Nephron (organoid): ENCODE data around the gene ATP8B1.
A peak's percentile ranks its signal among the peaks of the same experiment; 100 is the strongest.

Experiments
- H3K27ac Mint-ChIP-seq, 3 experiments: 2 replicates each; pipeline ENCODE4 v1.8.0; 2020; ENCODE audit warnings: mixed read lengths in 3 of 3, mild to moderate bottlenecking in 2 of 3, moderate library complexity in 1 of 3
- H3K27me3 Mint-ChIP-seq: 2 replicates; pipeline ENCODE4 v1.8.0; 2021; ENCODE audit warnings: low read depth, mild to moderate bottlenecking, moderate library complexity, mixed read lengths
- H3K36me3 Mint-ChIP-seq: 2 replicates; pipeline ENCODE4 v1.8.0; 2020; ENCODE audit warnings: low read depth, mixed read lengths
- H3K4me1 Mint-ChIP-seq: 2 replicates; pipeline ENCODE4 v1.8.0; 2020; ENCODE audit warnings: mixed read lengths
- H3K4me3 Mint-ChIP-seq, 3 experiments: 2 replicates each; pipeline ENCODE4 v1.8.0; 2020; ENCODE audit warnings: mild to moderate bottlenecking in 3 of 3, mixed read lengths in 3 of 3, moderate library complexity in 2 of 3
- H3K9me3 Mint-ChIP-seq: 2 replicates; pipeline ENCODE4 v1.8.0; 2020; ENCODE audit warnings: mixed read lengths
- TF ChIP-seq, protein P1 (sequence below), 3 experiments: fragments of 200-600 bp; sonication (generic); IDR thresholded peaks; one replicate each; pipeline ENCODE4 v1.5.0; 2021; ENCODE audit warnings: antibody characterized with exemption in 3 of 3; ENCODE audit not compliant: unreplicated experiment in 3 of 3

The ATP8B1 gene

DNA sequence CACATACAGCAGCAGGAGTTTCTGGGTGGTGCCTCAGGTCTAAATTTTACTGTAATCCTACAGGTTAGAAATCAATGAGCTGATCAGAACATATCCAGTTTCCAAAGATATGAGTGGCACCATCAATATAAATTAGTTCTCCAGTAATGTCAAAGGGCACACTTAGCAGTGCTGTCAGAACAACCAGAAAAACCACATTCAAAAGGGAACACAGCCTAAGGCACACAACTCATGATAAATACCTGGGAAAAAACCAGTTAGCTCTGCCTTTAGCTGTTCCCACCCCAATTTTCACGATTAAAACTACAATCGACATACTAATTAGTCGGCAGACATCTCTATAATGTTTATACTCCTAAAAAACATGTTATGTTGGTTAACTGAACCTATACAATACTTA is 31.5 kb downstream of the ATP8B1 start:
- Mint-ChIP-seq H3K9me3 (no peaks in the 10 kb centered on the region), H3K4me3 (no peak overlapping the region), H3K27me3 (peaks cover 3% of the 10 kb centered on the region), H3K4me1 (peaks cover 11% of the 10 kb centered on the region), H3K27ac (peak overlapping the region in 2 of 3 experiments; percentile 7 to 63), H3K36me3 (no peaks in the 10 kb centered on the region)
- TF ChIP-seq, protein P1, sequence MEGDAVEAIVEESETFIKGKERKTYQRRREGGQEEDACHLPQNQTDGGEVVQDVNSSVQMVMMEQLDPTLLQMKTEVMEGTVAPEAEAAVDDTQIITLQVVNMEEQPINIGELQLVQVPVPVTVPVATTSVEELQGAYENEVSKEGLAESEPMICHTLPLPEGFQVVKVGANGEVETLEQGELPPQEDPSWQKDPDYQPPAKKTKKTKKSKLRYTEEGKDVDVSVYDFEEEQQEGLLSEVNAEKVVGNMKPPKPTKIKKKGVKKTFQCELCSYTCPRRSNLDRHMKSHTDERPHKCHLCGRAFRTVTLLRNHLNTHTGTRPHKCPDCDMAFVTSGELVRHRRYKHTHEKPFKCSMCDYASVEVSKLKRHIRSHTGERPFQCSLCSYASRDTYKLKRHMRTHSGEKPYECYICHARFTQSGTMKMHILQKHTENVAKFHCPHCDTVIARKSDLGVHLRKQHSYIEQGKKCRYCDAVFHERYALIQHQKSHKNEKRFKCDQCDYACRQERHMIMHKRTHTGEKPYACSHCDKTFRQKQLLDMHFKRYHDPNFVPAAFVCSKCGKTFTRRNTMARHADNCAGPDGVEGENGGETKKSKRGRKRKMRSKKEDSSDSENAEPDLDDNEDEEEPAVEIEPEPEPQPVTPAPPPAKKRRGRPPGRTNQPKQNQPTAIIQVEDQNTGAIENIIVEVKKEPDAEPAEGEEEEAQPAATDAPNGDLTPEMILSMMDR (IDR thresholded peaks at IDR 0.05; ENCODE audit: unreplicated experiment in 3 of 3) = no peak

DNA sequence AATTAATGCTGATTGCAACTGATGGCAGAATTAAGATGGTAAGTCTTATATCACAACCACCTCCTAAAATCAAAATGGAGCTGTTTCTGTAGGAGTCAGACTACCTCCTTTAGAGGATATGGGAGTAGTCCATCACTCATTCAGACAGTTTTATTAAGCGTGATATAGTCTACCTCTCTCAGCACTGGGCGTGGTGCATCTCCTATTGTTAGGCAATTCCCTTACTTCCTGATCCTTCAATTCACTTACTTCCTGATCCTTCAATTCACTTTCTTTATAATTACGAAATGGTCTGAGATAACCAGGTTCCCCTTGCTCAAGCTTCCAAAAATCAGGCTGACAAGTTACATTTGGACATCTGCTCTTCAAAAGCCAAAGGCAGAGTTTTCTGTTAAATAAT is 31.9 kb downstream of the ATP8B1 start:
- Mint-ChIP-seq H3K4me3 (no peak overlapping the region), H3K4me1 (peaks cover 6% of the 10 kb centered on the region), H3K9me3 (no peaks in the 10 kb centered on the region), H3K27ac (peak overlapping the region in 2 of 3 experiments; percentile 28 to 63), H3K27me3 (peaks cover 3% of the 10 kb centered on the region), H3K36me3 (no peaks in the 10 kb centered on the region)
- TF ChIP-seq, protein P1 (IDR thresholded peaks at IDR 0.05; ENCODE audit: unreplicated experiment in 3 of 3) = no peak

DNA sequence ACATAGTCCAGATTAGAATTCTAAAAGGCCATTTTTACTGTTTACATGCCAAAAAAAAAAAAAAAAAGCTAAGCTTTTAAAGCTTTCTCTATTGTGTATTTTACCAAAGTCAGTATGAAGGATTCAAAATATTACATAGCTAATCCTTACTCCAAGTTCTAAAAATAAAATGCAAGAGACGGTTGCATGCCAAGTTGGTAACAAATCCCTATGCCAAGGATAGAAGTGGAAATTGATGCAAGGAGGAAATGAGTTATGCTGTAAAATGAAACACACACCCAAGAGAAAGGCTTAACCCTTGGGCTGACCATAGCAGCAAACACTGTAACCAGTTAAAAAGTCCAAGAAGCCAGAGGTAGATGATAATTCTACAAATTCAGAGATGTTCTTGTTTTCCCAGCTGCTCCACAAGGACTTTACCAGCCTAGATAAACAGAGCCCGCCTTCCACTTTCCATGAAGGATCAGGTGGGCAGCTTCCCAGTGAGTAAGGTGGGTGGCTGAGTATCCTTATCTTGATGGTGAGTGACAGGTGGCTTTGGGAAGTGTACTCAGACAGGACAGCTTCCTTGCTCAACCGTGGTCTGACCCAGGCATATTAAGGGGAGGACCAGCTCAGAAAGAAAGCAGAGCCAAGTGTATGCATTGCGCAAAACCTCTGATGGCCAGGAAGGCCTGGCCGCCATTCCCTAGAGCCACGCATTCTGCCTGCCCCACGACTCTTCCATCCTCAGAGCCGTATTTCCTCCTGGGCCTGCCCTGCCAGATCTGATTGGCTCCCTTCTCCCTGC is 34.4 kb downstream of the ATP8B1 start:
- no peak overlapping the region for H3K27ac Mint-ChIP-seq
- H3K9me3 Mint-ChIP-seq = no peaks in the 10 kb centered on the region
- TF ChIP-seq, protein P1 (IDR thresholded peaks at IDR 0.05; ENCODE audit: unreplicated experiment in 3 of 3) = no peak
- peaks cover 4% of the 10 kb centered on the region for H3K27me3 Mint-ChIP-seq
- H3K4me3 Mint-ChIP-seq = no peak overlapping the region
- peaks cover 11% of the 10 kb centered on the region for H3K4me1 Mint-ChIP-seq
- H3K36me3 Mint-ChIP-seq = no peaks in the 10 kb centered on the region

DNA sequence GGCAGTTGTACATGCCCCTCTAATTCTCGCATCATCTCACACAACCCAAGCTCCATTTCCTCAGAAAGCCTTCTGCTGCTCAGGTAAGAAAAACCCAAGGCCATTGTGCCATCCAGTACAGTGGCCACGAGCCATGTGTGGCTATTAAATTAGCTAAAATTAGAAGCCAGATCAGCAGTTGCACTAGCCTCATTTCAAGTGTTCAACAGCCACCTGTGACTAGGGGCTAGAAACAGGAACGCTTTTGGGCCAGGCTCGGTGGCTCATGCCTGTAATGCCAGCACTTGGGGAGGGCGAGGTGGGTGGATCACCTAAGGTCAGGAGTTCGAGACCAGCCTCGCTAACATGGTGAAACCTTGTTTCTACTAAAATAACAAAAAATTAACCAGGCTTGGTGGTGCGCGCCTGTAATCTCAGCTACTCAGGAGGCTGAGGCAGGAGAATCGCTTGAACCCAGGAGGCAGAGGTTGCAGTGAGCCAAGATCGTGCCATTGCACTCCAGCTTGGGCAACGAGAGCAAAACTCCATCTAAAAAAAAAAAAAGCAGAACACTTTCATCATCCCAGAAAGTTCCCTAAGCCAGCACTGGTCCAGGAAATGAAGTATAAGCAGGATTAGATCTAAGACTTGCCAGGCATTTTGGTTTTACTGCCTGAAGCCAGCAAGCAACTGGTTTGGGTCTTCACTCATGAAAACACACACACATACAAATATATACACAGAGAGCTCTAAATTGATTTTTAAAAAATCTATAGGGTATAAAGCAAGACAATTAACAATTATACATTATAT is 35.7 kb downstream of the ATP8B1 start:
- H3K27ac Mint-ChIP-seq = no peak overlapping the region
- TF ChIP-seq, protein P1 (IDR thresholded peaks at IDR 0.05; ENCODE audit: unreplicated experiment in 3 of 3) = no peak
- no peaks in the 10 kb centered on the region for H3K36me3 Mint-ChIP-seq
- H3K4me1 Mint-ChIP-seq = peaks cover 11% of the 10 kb centered on the region
- no peak overlapping the region for H3K4me3 Mint-ChIP-seq
- H3K27me3 Mint-ChIP-seq = peaks cover 4% of the 10 kb centered on the region
- H3K9me3 Mint-ChIP-seq = no peaks in the 10 kb centered on the region

DNA sequence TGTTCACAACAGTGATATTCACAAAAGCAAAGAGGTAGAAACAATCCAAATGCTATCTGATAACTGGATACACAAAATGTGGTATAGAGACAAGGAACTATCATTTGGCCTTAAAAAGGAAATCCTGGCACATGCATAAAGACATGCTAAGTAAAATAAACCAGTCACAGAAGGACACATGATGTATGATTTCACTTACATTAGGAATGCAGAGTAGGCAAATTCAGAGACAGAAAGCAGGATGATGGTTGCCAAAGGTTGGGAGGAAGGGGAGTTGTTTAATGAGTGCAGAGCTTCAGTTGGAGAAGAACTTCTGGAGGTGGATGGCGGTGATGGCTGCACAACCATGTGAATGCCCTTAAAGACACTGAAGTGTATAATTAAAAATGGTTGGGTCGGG is 38.1 kb downstream of the ATP8B1 start:
- TF ChIP-seq, protein P1 (IDR thresholded peaks at IDR 0.05; ENCODE audit: unreplicated experiment in 3 of 3) = no peak
- Mint-ChIP-seq H3K27me3 (peaks cover 4% of the 10 kb centered on the region), H3K4me3 (no peak overlapping the region), H3K4me1 (peaks cover 11% of the 10 kb centered on the region), H3K36me3 (peaks cover 5% of the 10 kb centered on the region), H3K27ac (peak overlapping the region; percentile 16 to 70 (median 31)), H3K9me3 (peaks cover 4% of the 10 kb centered on the region)
